ENCODE measurements around the gene LRRTM4. TPM values are rescaled to one million over a fixed set of nuclear protein-coding genes. Genes with fewer than 3 reads are reported as not detected.

Gene LRRTM4
- total RNA-seq, 6 donors from 2014 or later, result 0.29 to 0.61 TPM; not detected in 4

DNA sequence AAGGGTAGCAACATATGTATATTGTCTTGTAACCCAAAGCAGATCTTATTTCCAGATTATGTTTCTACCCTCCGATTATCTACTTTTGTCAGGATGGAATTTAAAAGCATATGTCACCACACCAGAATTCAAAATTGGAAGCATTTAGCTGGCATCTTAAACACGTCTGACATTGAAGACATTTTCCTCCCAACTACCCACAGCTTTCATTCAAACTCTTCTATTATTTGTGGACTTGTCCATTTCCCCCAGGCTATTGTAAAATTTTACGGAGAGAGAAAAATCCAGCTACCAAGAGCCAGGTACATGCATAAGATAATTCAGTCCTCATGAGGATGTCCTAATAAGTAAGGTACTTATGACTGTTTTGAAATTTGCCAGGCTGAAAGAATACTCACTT lies 659.3 kb downstream of the LRRTM4 start:
- WGBS, 2 donors, result 63 to 83% methylated on average over 3 of the region's 3 CpGs
- H3K9me3 ChIP-seq, result no peaks in the 10 kb centered on the region
- DNase-seq, result no peak
- no peaks in the 10 kb centered on the region for H3K4me1 ChIP-seq
- H3K27me3 ChIP-seq, result no peaks in the 10 kb centered on the region
- ATAC-seq (ENCODE audit: low FRiP score in 2 of 2), result no peak
- no peaks in the 10 kb centered on the region for H3K36me3 ChIP-seq
- no peak overlapping the region for H3K4me3 ChIP-seq
- TF ChIP-seq POLR2AphosphoS5 (IDR thresholded peaks at IDR 0.05) (no peak), EP300 (IDR thresholded peaks at IDR 0.05) (no peak), POLR2A (IDR thresholded peaks at IDR 0.05) (no peak)
- TF ChIP-seq, protein P1, sequence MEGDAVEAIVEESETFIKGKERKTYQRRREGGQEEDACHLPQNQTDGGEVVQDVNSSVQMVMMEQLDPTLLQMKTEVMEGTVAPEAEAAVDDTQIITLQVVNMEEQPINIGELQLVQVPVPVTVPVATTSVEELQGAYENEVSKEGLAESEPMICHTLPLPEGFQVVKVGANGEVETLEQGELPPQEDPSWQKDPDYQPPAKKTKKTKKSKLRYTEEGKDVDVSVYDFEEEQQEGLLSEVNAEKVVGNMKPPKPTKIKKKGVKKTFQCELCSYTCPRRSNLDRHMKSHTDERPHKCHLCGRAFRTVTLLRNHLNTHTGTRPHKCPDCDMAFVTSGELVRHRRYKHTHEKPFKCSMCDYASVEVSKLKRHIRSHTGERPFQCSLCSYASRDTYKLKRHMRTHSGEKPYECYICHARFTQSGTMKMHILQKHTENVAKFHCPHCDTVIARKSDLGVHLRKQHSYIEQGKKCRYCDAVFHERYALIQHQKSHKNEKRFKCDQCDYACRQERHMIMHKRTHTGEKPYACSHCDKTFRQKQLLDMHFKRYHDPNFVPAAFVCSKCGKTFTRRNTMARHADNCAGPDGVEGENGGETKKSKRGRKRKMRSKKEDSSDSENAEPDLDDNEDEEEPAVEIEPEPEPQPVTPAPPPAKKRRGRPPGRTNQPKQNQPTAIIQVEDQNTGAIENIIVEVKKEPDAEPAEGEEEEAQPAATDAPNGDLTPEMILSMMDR (IDR thresholded peaks at IDR 0.05), result no peak
- H3K27ac ChIP-seq, result no peak overlapping the region

DNA sequence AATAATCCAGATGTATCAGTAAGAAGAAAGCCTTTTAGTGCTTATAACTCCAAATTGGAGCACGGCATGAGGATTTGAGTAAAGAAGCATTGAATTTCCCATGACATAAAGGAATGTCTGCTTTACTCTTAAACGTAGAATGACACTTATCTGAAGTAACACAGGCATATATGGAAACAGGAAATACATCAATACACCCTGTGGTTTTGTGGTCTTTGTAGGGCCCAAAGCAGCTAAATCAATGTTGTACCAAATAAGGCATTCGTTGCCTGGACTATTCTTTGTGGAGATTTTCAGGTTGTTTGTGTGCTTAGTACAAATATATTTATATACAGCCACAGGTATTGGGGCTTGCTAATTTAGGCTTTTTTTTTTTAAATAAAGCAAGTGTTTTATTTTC lies 660.5 kb downstream of the LRRTM4 start:
- no peaks in the 10 kb centered on the region for H3K9me3 ChIP-seq
- DNase-seq, result no peak
- H3K27ac ChIP-seq, result no peak overlapping the region
- no peaks in the 10 kb centered on the region for H3K36me3 ChIP-seq
- H3K4me1 ChIP-seq, result no peaks in the 10 kb centered on the region
- H3K27me3 ChIP-seq, result no peaks in the 10 kb centered on the region
- no peak for ATAC-seq (ENCODE audit: low FRiP score in 2 of 2)
- no peak for TF ChIP-seq POLR2A (IDR thresholded peaks at IDR 0.05)
- no peak for TF ChIP-seq POLR2AphosphoS5 (IDR thresholded peaks at IDR 0.05)
- TF ChIP-seq, protein P1 (IDR thresholded peaks at IDR 0.05), result no peak
- TF ChIP-seq EP300 (IDR thresholded peaks at IDR 0.05), result no peak
- H3K4me3 ChIP-seq, result no peak overlapping the region
- 26 to 44% methylated on average over 3 of the region's 3 CpGs for WGBS, 2 donors

DNA sequence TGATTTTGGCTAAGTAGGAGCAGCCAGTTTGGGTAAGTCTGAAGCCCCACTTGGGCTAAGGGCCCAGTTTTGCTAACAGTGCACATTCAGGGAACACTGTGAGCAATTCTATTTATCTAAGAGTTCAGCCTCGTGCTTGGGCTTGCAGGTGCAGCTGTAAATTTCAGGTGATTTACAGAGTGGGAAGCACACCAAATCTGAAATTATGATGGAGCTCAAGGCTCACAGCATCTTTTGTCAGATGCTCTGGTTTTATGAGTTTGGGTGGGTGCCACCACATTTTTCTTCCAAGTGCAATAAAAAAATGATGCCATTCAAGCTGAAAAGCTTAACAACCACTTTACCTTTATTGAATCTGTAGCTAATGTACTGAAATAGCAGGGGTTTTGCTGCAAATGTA lies 671.2 kb downstream of the LRRTM4 start:
- no peak for ATAC-seq (ENCODE audit: low FRiP score in 2 of 2)

DNA sequence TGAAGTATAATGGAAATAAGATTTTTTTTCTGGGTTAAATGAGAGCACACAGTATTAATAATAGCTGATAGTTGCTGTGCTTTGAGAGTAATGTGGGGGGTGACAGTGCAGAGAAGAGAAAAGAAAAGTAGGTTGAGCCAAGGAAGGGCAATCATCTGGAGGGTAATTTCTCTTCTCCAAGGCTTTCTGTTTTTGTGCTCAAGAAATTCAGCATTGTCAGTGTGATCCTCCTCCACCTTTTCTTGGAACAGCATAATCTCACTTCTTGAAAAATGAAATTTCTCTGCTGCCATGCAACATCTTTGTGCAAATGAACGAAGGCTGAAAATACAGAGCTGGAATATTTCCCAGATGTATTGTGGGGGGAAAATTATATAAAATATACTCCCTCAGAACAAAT lies 673.1 kb downstream of the LRRTM4 start:
- TF ChIP-seq POLR2A (IDR thresholded peaks at IDR 0.05) (no peak), POLR2AphosphoS5 (IDR thresholded peaks at IDR 0.05) (no peak), EP300 (IDR thresholded peaks at IDR 0.05) (no peak)
- TF ChIP-seq, protein P1 (IDR thresholded peaks at IDR 0.05), result no peak
- DNase-seq (no peak), ATAC-seq (ENCODE audit: low FRiP score in 2 of 2) (no peak)
- Histone ChIP-seq H3K9me3 (no peaks in the 10 kb centered on the region), H3K27me3 (no peaks in the 10 kb centered on the region), H3K27ac (no peak overlapping the region), H3K4me3 (no peak overlapping the region), H3K4me1 (no peaks in the 10 kb centered on the region), H3K36me3 (no peaks in the 10 kb centered on the region)
- WGBS, 2 donors, result 75 to 94% methylated on average over 1 of the region's 1 CpG

More for the DNA sequence above, 671.2 kb downstream of the LRRTM4 start:
- Histone ChIP-seq H3K36me3 (no peaks in the 10 kb centered on the region), H3K4me1 (no peaks in the 10 kb centered on the region), H3K4me3 (no peak overlapping the region), H3K27ac (no peak overlapping the region), H3K9me3 (no peaks in the 10 kb centered on the region), H3K27me3 (no peaks in the 10 kb centered on the region)
- TF ChIP-seq POLR2AphosphoS5 (IDR thresholded peaks at IDR 0.05) (no peak), POLR2A (IDR thresholded peaks at IDR 0.05) (no peak), EP300 (IDR thresholded peaks at IDR 0.05) (no peak)
- TF ChIP-seq, protein P1 (IDR thresholded peaks at IDR 0.05), result no peak
- WGBS, 2 donors, result 44 to 58% methylated on average over 1 of the region's 1 CpG
- DNase-seq, result no peak

DNA sequence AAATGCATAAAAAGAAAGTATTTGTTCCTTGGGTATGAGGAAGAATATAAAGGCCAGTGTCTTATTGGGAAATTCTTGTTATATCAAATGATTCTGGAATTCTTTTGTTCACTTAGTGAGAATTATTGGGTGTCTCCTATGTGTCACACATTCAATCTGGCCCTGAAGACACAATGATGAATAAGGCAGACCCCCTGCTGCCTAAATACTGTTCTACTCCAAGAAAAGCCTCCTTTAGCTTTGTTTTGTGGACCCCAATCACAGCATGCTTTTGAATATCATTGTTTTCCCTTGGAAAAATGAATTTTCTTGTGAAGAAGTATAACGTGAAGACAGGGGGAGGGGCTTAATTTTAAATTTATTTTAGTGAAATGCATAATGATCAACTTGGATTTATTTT lies 682.4 kb downstream of the LRRTM4 start:
- Histone ChIP-seq H3K36me3 (no peaks in the 10 kb centered on the region), H3K27ac (no peak overlapping the region), H3K27me3 (no peaks in the 10 kb centered on the region), H3K9me3 (no peaks in the 10 kb centered on the region), H3K4me3 (no peak overlapping the region), H3K4me1 (no peaks in the 10 kb centered on the region)
- WGBS, 2 donors, result 69 to 71% methylated on average over 1 of the region's 1 CpG
- TF ChIP-seq, protein P1 (IDR thresholded peaks at IDR 0.05), result no peak
- TF ChIP-seq POLR2A (IDR thresholded peaks at IDR 0.05) (no peak), POLR2AphosphoS5 (IDR thresholded peaks at IDR 0.05) (no peak), EP300 (IDR thresholded peaks at IDR 0.05) (no peak)
- no peak for ATAC-seq (ENCODE audit: low FRiP score in 2 of 2)
- DNase-seq, result no peak

Measured in upper lobe of left lung (tissue), 6 donors.